TTC549 (cell line): ENCODE results near the gene UVRAG.
"Not testable (repeated sequence)": the region's sequence is repeated elsewhere in the genome, so short reads cannot be mapped to it uniquely, and the experiment has no call there.

Experiments used
- FAIRE-seq: peaks from 2 replicates; lab custom pipeline; 2012; peaks lifted over from hg19 to GRCh38; lab: Jason Lieb, UNC

The UVRAG gene

GRCh38 chr11:76026862-76027261 lies 211.9 kb downstream of the UVRAG start:
- FAIRE-seq, result no peak

DNA sequence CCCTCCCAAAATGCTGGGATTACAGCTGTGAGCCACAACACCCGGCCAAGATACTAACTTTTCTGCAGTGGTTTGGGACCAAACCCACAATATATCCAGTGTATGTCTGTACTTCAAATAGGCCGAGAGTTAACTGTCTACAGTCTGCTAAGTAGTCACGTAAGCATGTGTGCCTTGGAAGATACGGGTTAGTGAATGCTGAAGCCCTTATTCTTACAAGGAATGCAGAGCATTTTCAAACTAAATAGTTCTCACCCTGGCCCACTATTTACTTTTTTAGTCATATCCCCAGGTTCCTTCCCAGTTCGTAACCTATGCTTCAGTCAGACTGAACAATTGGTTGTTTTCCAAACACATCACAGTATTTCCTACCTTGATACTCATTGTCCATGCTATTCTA lies 215.3 kb downstream of the UVRAG start:
- no peak for FAIRE-seq

DNA sequence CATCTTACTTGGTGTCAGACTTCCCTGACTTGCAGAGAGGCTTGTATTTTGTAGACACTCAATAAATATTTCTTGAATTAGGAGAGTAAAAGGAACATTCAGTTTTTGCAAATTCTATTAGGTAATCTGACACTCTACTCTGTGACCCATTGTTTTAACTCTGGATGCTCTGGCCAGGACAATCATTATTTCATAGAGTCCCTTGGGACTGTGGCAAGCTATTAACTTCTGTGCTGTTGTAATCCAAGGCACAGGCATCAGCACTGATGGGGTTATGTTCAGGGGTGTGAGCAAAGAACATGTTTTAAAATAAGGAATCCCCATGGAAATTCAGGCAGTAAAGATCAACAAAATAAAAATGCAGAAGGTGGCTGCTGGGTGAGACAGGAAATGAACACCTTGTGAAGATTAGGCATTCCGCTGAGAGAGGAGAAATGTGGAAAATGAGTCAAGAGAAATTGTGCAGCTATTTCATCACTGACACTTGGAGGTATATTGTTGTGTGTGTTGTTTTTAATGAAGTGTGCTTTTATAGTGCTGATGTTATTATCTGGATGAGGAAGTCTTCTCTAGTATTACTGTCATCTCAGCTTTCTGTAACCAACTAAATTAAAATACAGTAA lies 216.1 kb downstream of the UVRAG start:
- FAIRE-seq, result no peak

DNA sequence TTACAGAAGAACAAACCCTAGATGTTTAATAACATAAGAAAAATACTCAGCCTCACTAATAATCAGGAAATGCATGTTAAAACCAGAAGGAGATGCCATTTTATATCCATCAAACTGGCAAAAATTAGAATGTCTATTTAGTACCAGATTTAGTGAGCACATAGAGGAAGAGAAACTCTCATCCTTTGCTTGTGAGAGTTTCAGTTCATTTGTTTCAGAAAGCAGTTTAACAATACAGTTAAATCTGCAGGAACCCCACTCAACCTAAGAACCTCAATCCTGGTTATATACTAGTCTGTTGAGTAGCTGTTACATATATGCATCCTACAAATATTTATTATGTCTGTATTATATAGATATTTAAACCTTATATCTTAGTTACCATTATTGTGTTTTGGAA lies 218.7 kb downstream of the UVRAG start:
- no peak for FAIRE-seq

- no peak for FAIRE-seq
These were observed 220.0 kb downstream of the UVRAG start for GRCh38 chr11:76035020-76035419.

DNA sequence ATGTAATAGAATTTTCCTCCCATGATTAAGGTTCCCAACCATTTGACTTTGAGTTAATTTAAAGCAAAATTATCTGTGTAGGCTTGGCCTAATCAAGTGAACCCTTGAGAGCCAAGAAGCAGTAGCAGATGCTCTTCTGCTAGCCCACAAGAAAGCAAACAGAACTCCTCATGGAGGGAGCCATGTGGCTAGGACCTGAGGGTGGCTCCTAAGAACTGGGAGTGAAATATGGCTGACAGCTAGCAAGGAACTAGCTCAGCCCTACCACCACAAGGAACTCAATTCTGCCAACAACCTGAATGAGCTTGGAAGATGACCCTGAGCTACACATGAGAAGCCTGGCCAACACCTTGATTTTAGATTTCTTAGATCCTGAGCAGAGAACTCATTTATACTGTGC lies 223.6 kb downstream of the UVRAG start:
- no peak for FAIRE-seq

DNA sequence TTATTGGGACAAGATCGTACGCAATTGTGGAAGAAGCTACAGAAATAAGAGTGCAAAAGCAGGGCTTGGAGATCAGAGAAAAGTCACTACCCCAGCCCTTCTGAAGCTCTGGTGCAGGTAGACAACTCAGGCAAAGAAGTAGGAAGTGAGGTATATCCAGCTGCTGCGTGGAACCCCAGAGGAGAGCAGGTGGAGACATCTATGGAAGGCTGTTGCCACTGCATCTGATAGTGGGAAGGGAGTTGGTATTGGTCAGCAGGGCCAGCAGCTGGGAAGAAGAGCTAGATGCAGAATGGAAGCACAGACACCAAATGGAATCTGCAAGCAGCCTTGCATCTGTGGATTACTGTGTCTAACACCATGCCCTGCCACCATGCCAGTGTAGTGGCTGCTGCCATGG lies 226.2 kb downstream of the UVRAG start:
- FAIRE-seq, result no peak

DNA sequence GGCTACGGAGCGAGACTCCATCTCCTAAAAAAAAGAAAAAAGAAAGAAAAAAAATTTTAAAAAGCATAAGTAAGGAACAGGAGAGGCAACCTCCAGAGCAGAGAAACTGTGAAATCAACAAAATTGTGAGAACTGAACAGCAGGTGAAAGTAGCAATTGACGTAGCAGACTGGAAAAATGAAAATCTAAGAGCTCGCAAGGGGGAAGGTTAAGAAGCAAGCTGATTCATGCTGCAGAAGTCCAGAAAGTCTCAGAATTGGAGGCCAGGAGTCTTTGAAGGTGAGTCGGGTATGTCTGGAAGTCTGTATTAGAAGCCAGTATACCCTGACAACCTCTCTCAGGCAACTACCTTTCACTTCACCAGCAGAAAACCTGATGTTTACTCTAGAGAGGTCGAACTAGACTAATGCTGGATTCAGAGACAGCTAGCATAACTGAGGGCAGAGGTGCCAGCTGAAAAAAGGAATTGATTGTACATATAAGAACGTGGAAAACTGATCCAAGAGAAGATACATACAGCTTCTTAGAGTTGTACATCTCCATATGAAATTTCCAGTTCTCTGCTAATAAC lies 229.8 kb downstream of the UVRAG start:
- no peak for FAIRE-seq

DNA sequence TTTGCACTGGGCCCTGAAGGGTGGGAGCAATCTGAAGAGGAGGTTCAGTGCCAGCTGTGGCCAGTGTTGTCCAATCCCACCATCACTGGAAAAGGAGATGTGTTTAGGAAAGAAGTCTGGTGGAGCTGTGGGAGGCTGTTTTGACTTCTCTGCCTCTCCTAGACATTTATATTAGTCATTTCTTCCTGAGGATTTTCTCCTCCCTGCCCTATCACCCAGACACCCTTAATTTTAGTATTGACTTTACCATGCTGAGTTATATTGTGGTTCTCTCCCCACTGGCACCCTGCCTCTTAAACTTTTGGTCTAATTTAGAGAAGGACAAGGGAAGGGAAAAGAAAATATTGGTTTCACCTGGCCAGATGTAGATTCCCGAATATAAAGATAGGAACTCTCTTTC lies 232.2 kb downstream of the UVRAG start:
- no peak for FAIRE-seq

GRCh38 chr11:76047766-76048165 lies 232.8 kb downstream of the UVRAG start:
- FAIRE-seq, result no peak

DNA sequence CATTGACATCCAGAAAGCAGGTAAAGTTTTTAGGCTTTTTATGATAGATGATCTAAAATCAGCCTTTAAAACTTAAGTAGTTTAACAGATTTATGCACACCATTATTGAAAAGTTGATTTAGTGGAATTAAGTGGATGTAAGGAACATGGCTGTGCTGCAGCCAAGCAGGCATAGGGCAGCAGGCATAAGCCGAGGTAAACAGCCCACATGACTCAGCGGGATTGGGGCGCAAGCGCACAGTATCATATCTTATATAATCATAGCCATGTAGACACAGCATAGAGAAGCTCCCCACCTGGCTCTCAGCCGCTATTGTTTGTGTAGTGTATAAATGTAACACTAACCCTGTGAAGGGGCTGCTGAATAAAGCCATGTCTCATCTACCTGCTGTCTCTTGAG lies 233.8 kb downstream of the UVRAG start:
- FAIRE-seq, result no peak

DNA sequence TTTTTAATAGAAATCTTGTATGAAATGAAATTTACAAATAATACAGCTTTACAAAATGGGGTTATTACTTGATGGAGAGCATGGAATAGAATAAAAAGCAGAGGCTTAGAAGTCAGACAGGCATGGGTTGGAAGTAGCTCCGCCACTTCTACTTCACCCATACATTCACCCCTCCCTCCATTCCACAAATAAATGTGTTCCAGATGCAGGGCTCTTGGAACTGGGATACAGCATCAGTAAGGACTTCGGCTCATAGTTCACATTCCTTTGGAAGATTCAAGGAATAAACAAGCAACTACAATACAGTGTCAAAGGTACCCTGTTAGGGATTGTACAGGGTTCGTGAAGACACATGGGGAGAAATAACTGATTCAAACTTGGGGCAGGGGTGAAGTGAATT lies 234.5 kb downstream of the UVRAG start:
- no peak for FAIRE-seq

DNA sequence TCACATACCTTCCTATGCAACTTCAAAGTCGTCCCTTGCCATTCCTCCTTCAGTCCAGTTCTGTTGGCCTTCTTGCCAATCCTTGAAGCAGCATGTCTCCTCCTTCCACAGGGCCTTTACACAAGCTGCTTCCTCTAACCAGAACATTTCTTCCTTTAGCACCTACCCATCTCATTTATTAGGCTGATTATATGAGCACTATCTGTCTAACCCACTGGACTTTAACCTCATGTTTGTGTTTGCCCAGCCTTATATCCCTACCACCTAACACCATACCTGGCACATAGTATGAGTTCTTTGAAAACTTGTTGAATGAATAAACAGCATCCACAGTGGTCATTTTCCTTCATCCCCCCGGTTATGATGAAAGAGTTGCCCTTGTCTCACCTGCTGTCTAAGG lies 236.9 kb downstream of the UVRAG start:
- no peak for FAIRE-seq

- no peak for FAIRE-seq
These were observed 239.3 kb downstream of the UVRAG start for GRCh38 chr11:76054330-76054729.

GRCh38 chr11:76056876-76057275 lies 241.9 kb downstream of the UVRAG start:
- FAIRE-seq, result no peak

- FAIRE-seq, result not testable (repeated sequence)
These were observed 245.5 kb downstream of the UVRAG start for GRCh38 chr11:76060475-76061036.

DNA sequence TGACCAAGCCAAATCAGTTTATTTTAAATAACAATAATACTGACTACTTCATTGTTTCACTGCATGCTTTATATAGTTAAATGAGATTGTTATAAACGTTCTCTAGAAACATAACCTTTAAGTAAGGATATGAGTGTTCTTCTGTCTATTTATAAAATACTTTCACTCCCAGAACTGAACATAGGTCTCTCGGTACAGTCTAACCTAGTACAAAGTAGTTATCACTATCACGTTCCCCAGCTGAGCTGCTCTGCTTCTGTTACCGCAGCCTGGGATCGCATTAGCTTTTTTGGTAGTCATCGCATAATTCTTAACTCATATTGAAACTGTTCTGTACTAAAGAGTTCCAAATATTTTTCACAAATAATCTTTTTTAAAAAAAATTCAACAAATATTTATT lies 247.7 kb downstream of the UVRAG start:
- FAIRE-seq, result no peak

DNA sequence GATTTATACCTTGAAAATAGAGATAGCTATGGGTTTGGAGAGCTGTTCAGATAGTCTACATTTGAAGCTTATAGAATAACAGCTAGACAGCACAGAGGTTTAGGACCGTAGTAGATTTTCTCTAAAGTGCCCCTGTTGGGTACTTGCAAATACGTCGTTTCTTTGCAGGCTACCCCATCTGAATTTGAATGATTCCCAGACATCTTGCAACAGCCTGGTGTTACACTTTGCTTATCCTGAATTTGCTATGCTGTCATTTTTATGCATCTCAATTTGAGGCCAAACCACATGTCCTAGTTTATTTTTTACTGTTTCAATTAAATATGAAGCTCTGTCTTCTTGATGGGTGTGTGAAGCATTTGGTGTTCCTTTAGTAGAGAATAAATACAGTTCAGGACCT lies 249.2 kb downstream of the UVRAG start:
- FAIRE-seq, result no peak

- FAIRE-seq, result no peak
These were observed 252.1 kb downstream of the UVRAG start for GRCh38 chr11:76067099-76067498.

DNA sequence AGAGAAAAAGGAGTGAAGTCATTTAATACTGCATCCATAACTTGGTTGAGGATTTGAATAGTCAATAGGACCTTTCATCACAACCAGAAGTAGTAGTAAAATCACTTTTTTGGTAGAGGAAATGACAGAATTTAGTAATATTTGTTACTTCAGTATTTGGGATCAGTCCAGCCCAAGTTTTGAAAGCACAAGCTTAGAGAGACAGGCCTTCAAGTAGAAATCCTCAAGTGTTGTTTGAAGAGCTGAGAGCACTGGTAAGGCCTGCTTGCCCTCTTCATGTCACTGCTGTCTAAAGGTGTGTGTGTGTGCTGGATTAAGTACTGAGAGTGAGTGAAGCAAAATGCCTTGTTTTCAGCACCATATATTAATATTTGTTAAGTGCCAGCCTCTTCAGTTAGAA lies 254.0 kb downstream of the UVRAG start:
- FAIRE-seq, result no peak

- FAIRE-seq, result no peak
These were observed 256.1 kb downstream of the UVRAG start for GRCh38 chr11:76071090-76071489.

DNA sequence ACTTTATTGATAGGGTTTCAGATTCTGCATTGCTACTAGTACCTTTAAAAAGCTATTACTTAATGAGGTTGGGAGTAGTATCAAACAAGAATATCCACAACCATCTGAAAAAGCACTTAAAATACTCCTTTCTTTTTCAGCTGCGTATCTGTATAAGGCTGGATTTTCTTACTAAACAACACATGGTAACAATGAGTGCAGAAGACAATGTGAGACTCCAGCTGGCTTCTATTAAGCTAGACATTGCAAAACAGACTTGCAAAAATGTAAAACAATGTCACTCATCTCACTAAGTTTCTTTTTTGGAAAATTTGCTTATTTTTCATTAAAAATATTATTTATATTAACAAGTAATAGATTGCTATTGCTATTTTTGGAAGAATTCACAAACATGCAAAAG lies 258.7 kb downstream of the UVRAG start:
- FAIRE-seq, result no peak

DNA sequence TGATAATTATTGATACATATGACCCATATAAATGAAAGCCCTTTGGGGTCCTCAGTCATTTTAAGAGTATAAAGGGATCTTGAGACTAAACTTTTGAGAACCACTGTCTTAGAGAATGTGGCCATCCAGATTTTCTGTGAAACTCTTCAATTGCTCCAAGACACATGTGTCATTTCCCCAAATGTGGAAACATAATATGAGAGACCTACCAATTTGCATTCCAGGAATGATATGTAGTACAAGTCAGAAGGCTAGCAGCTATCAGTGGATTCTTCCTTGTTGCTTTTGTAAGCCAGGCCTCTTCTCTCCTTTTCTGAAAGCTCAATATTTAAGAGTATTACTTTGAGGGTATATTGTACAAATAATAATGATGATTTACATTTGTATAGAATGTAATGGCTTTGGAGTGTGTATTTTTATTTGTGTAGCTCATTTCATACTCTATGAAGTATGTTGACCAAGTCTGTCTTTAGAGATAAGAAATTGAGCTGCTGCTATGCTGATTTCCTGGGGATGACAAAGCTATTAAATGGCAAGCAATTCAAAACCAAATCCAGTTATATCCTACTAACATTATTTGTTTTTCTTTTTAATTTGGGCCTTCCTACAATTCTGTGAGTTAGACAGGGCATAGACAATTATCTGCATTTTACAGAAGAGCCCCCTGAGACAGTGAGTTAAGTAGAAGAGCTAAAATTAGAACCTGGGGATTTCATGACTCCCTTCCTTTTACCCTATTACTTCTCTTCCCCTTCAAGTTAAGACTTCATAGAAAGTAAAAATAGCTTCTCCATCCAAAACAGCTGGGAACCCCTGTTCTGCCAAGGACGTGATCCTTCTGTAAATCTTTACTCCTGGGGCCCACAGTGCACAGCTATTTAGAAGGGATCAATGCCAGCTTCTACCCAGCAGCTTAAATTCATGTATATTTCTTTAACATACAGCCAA lies 259.4 kb downstream of the UVRAG start:
- no peak for FAIRE-seq
